Pancreas (tissue), 10 donors: Measurements from ENCODE around the gene SCARF2. TPM values are rescaled to one million over a fixed set of nuclear protein-coding genes. Genes with fewer than 3 reads are reported as not detected.

ENCODE experiments used
- ATAC-seq, 4 donors: fragments of 200-7000 bp; cut with Tn5 transposase; one replicate each; pipeline versions ENCODE4 v1.8.0 to v1.9.1; 2020; ENCODE audit warnings: mild to moderate bottlenecking in 4 of 4, moderate library complexity in 4 of 4
- DNase-seq, 6 donors: peaks; one replicate each; pipeline ENCODE4 v3.0.0-alpha.2; 2020
- FAIRE-seq: peaks from 2 replicates; lab custom pipeline; 2012; peaks lifted over from hg19 to GRCh38; lab: Jason Lieb, UNC
- H3K27ac ChIP-seq, 4 donors: fragments of 200-600 bp; sonication (generic); 1 replicate in 3 of 4; 2 replicates in 1 of 4; pipeline versions ENCODE4 v1.5.0 to v1.8.0; 2020
- H3K27me3 ChIP-seq, 4 donors: fragments of 200-600 bp; one replicate each; pipeline ENCODE4 v1.8.0; 2021
- H3K36me3 ChIP-seq, 3 donors: fragments of 200-600 bp; sonication (generic) in 1 of 3; one replicate each; pipeline versions ENCODE4 v1.5.0 to v1.8.0; 2020 to 2021
- H3K4me1 ChIP-seq, 3 donors: fragments of 200-600 bp; one replicate each; pipeline ENCODE4 v1.8.0; 2021
- H3K4me3 ChIP-seq, 4 donors: fragments of 200-600 bp; sonication (generic) in 2 of 4; one replicate each; pipeline versions ENCODE4 v1.5.0 to v1.8.0; 2020 to 2021
- H3K9me3 ChIP-seq, 4 donors: fragments of 200-600 bp; one replicate each; pipeline ENCODE4 v1.8.0; 2021
- WGBS, 2 donors: extraction: QIAGEN DNeasy Blood & Tissue Kit; methylation state at CpG; one replicate each; pipeline ENCODE4 v1.1.7; 2013; 5-methylcytosine and 5-hydroxymethylcytosine counted together
- intact Hi-C, 3 donors: fragments of 100-400 bp; cut with DNase I; formaldehyde crosslinking; loops; one replicate each; pipeline versions ENCODE4 v1.11.1 to v1.14.2; 2022
- polyA plus RNA-seq, 2 donors: library from polyadenylated mRNA; stranded (reverse); fragments of 200-250 nt; gene quantifications; one replicate each; pipeline ENCODE4 v1.2.3, GENCODE V29; 2013
- total RNA-seq, 6 donors: library from RNA; stranded (reverse); fragmentation: NEBNext Ultra II Directional in 4 of 6; extraction: Animal tissue kit (Norgen Biotek cat#: 25700) in 4 of 6; gene quantifications; one replicate each; pipeline versions ENCODE4 v1.2.1 to v1.2.4, GENCODE V29; 2021 to 2023
- TF ChIP-seq, protein P1 (sequence below), 4 donors: fragments of 200-600 bp; sonication (generic) in 3 of 4; IDR thresholded peaks; one replicate each; pipeline versions ENCODE4 v1.5.0 to v1.8.0; 2021; ENCODE audit warnings: antibody characterized with exemption in 4 of 4
- donor health status: healthy with polysubstance abuse.
- donor health status: DM: no; HTN: no; CAD: no; lungs with moderate emphysema.
- donor health status: DM: no; HTN: no; CAD: no.
- donor health status: control.
- donor health status: control.
- donor health status: Bipolar disorder and iron deficiency.
- donor health status: DM: yes; HTN: yes; CAD: no.
- donor health status: DM: no; HTN: no; CAD: no.
- donor health status: DM: no; HTN: no; CAD: no.
- donor health status: DM: yes; HTN: yes; CAD: no.

Gene SCARF2
- total and polyA plus RNA-seq, 8 donors, result 1.1 to 5.2 (median 1.5) TPM

DNA sequence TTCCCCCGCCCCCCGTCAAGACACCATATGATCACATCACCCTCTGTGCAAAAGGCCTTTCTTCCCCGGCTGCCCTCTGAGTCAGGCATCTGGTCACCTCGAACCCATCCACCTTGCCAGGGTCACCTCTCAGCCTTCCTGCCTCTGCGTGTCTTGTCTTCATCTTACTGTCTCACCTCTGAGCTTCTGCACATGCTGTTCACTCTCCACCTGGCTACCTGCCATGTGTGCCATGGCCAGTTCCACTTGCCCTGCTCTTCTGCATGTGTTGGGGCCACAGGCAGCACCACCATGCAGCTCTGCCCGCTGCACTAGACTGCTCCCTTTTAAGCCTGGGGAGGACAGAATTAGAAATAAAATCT lies 33.9 kb downstream of the SCARF2 start:
- FAIRE-seq, result no peak
- H3K4me1 ChIP-seq, result peaks cover 0 to 9% (median 6%) of the 10 kb centered on the region in 3 donors
- no peak overlapping the region for H3K27ac ChIP-seq

DNA sequence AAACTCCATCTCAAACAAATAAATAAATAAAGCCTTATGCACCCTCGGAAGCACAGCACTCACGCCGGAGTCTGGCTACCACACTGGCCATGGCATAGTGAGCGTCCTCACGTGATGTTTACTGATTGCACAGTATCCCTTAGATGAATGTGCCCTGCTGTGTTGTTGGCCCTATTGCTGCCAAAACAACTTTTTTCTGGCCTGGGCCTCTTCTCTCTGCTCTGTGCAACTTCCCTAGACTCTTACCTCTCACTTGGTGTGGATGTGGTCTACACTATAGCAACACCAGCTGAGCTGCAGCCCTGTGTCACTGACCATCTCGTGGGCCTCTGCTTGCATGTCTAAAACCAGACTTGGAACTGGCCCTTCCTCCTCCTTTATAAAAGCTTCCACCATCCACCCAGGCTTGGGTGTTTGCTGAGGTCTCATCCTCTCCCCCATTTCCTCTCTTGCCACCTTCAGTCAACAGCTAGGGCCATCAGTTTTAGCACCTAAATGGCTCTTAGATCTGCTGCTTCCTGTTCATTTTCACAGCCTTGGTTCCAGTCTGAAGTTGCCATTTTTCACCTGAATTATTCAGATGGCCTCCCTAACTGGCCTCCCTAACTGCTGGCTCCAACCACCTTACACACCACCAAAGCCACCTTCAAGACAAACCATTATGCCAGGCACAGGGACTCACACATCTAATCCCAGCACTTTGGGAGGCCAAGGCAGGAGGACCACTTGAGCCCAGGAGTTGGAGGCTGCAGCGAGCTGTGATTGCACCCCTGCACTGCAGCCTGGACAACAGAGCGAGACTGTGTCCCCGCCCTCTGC lies 34.5 kb downstream of the SCARF2 start:
- 94 to 96% methylated on average over 9 of the region's 9 CpGs for WGBS, 2 donors
- TF ChIP-seq, protein P1, sequence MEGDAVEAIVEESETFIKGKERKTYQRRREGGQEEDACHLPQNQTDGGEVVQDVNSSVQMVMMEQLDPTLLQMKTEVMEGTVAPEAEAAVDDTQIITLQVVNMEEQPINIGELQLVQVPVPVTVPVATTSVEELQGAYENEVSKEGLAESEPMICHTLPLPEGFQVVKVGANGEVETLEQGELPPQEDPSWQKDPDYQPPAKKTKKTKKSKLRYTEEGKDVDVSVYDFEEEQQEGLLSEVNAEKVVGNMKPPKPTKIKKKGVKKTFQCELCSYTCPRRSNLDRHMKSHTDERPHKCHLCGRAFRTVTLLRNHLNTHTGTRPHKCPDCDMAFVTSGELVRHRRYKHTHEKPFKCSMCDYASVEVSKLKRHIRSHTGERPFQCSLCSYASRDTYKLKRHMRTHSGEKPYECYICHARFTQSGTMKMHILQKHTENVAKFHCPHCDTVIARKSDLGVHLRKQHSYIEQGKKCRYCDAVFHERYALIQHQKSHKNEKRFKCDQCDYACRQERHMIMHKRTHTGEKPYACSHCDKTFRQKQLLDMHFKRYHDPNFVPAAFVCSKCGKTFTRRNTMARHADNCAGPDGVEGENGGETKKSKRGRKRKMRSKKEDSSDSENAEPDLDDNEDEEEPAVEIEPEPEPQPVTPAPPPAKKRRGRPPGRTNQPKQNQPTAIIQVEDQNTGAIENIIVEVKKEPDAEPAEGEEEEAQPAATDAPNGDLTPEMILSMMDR (IDR thresholded peaks at IDR 0.05), result no peak
- DNase-seq (no peak), ATAC-seq (no peak), FAIRE-seq (no peak)
- H3K4me3 ChIP-seq, result no peak overlapping the region
- intact Hi-C loops, result no loop called here
- peaks cover 0 to 20% (median 0%) of the 10 kb centered on the region in 3 donors for H3K36me3 ChIP-seq
- H3K27ac ChIP-seq, result no peak overlapping the region
- no peaks in the 10 kb centered on the region for H3K9me3 ChIP-seq
- H3K4me1 ChIP-seq, result peaks cover 0 to 9% (median 7%) of the 10 kb centered on the region in 3 donors
- H3K27me3 ChIP-seq, result no peaks in the 10 kb centered on the region

More for the DNA sequence above, 33.9 kb downstream of the SCARF2 start:
- DNase-seq (no peak), ATAC-seq (no peak)
- H3K4me3 ChIP-seq, result no peak overlapping the region
- intact Hi-C loops, result no loop called here
- TF ChIP-seq, protein P1 (IDR thresholded peaks at IDR 0.05), result no peak
- WGBS, 2 donors, result 92% methylated on average over 4 to 6 of the region's 6 CpGs
- H3K36me3 ChIP-seq, result peaks cover 0 to 20% (median 0%) of the 10 kb centered on the region in 3 donors
- H3K27me3 ChIP-seq, result no peaks in the 10 kb centered on the region
- H3K9me3 ChIP-seq, result no peaks in the 10 kb centered on the region

DNA sequence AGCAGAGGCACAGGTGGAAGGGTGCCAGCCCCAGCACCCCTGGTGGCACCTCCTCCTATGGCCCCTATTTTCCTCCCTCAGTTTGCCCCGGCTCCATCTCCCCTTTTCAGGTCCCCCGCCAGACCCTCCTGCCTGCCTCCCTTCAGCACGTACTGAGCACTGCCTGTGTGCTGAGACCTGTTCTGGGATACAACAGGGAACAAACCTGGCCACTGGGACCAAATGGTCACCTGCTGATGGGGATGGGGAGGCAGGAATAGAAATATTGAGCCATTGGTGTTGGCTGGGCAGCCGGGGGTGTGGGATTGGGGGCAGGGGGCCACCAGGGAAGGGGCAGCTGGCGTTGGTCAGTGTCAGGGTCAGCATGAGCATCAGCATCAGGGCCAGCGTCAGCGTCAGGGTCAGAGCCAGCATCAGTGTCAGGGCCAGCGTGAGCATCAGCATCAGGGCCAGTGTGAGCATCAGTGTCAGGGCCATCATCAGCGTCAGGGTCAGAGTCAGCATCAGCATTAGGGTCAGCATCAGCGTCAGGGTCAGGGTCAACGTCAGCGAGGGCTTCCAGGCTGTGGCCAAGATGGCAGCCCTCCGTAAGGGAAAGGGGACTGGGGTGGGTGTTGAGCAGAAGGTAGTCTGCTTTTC lies 36.1 kb downstream of the SCARF2 start:
- ATAC-seq, result no peak
- no peaks in the 10 kb centered on the region for H3K9me3 ChIP-seq
- DNase-seq, result no peak
- peaks cover 0 to 9% (median 7%) of the 10 kb centered on the region in 3 donors for H3K4me1 ChIP-seq
- no peak for FAIRE-seq
- H3K4me3 ChIP-seq, result no peak overlapping the region
- H3K27ac ChIP-seq, result no peak overlapping the region
- intact Hi-C loops, result no loop called here
- 95 to 96% methylated on average over 13 of the region's 13 CpGs for WGBS, 2 donors
- TF ChIP-seq, protein P1 (IDR thresholded peaks at IDR 0.05), result no peak
- peaks cover 0 to 13% (median 0%) of the 10 kb centered on the region in 3 donors for H3K36me3 ChIP-seq
- H3K27me3 ChIP-seq, result no peaks in the 10 kb centered on the region

DNA sequence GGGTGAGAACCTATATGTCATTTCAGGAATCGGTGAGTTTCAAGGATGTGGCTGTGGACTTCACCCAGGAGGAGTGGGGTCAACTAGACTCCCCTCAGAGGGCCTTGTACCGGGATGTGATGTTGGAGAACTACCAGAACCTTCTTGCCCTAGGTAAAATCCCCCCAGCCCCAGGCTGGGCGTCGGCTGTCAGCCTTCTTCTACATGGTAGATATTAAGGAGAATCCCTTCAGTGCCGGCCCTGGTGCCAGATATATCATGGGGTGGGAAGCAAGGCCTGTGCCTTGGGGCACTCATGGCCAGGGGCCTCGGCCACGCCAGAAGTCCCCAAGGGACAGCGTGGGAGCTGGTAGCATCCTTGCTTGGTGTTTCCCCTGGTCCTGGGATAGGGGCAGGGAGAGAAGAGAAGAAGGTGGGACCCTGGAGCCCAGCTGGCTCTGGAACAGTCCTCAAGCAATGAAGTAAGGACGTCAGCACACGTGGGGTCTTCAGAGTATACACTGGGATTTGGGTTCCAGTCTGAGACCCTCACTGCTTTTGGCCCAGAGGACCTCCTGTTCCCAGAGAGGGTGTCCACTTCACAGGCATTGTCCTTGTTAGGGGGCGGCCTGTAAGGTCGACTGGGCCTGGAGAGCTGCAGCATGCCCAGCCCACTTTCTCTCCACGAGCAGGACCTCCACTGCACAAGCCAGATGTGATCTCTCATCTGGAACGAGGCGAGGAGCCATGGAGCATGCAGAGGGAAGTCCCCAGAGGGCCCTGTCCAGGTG lies 36.8 kb downstream of the SCARF2 start:
- TF ChIP-seq, protein P1 (IDR thresholded peaks at IDR 0.05), result no peak
- Histone ChIP-seq H3K27ac (no peak overlapping the region), H3K36me3 (peaks cover 0 to 6% (median 0%) of the 10 kb centered on the region in 3 donors), H3K4me3 (no peak overlapping the region), H3K4me1 (peaks cover 0 to 9% (median 7%) of the 10 kb centered on the region in 3 donors), H3K27me3 (no peaks in the 10 kb centered on the region), H3K9me3 (no peaks in the 10 kb centered on the region)
- no peak for ATAC-seq
- FAIRE-seq, result no peak
- intact Hi-C loops, result no loop called here
- no peak for DNase-seq
- whole genome bisulfite sequencing, 2 donors, result 91 to 93% methylated on average over 15 of the region's 15 CpGs
